ENCODE results near the gene RABGGTB.
"Not testable (repeated sequence)": the region's sequence is repeated elsewhere in the genome, so short reads cannot be mapped to it uniquely, and the experiment has no call there.

The RABGGTB gene

DNA sequence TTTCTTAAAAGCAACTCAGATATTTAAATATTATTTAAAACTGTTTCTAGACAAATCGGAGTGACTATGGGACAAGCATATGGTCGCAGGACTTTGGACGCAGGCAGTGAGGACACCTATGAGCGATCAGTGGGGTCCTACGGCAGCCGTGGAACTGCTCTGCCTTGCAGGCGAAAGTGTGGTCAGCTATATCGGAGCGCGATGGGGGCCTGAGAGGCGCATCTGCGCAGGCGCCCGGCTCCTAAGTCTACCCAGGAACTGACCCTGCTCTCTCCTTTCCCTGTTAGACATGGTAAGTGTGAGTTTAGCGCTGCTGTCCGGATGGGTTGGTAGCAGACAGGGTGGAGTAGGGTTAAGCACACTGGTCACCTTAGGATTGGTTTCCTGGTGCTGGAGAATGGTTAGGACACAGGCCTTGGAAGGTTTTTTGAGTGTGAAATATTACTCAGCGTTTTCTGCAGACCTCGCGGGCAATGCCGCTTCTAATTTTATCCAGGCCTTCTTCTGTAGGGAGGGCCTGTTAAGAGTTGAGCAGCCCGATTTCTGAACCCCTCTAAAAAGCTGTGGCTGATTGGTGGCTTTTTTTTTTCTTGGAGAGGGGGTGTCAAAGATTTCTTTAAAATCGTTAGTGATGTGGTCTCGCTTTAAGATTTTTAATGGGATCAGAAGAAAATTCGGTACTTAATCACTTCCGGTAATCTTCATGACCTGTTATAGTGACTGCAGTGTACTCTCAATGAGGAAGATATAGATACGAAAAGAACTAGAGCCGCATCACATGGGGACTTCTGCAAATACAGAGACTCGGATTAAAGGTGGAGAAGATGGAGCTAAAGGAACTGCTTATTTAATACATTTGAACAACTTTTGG, at the start of gene RABGGTB:
Gene RABGGTB (plus strand): TSS at position 274 of the 871 bp plus-strand sequence. CDS start 16 bp downstream, at position 290.
- DNase-seq, result peak; percentile 93

- DNase-seq, result no peak
Measured at GRCh38 chr1:75742047-75742625, 43.9 kb upstream of the RABGGTB start.

DNA sequence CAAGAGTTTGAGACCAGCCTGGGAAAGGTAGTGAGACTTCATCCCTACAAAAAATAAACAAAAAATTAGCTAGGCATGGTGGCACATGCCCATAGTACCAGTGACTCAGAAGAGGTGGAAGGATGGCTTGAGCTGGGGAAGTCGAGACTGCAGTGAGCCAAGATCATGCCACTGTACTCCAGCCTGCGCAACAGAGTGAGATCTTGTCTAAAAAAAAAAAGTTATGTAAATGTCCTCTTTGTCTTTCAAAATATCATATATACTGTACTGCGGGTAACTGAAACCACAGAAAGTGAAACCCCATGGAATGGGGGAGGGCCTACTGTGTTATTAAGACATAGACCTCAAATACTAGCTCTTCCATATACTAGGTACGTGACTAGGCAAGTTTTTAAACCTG, 40.8 kb upstream of the RABGGTB start:
- no peak for DNase-seq

GRCh38 chr1:75757210-75757609, 28.8 kb upstream of the RABGGTB start:
- DNase-seq, result not testable (repeated sequence)

- not testable (repeated sequence) for DNase-seq
Measured at GRCh38 chr1:75758543-75758942, 27.5 kb upstream of the RABGGTB start.

- DNase-seq, result no peak
Measured at GRCh38 chr1:75764057-75764655, 21.9 kb upstream of the RABGGTB start.

- no peak for DNase-seq
Measured at GRCh38 chr1:75765697-75766355, 20.2 kb upstream of the RABGGTB start.

- no peak for DNase-seq
Measured at GRCh38 chr1:75768016-75768415, 18.0 kb upstream of the RABGGTB start.

GRCh38 chr1:75770761-75771160, 15.3 kb upstream of the RABGGTB start:
- no peak for DNase-seq

DNA sequence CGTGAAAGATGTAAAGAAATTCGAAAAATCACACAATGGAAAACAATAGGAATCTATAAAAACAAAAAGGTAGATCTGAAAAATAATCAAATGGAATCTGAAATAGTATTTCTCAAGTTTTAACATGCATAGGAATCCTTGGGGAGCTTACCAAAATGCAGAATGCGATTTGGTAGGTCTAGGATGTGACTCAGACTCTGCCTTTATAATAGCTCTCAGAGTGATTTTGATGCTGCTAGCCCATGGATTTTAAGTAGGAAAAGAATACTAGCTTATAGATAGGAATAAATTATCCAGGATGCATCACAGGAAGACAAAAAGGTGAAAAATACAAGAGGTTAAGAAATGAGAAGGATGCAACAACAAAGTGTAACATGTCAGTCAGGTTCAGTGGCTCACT, 14.1 kb upstream of the RABGGTB start:
- no peak for DNase-seq

- DNase-seq, result not testable (repeated sequence)
Measured at GRCh38 chr1:75777812-75778211, 8.2 kb upstream of the RABGGTB start.

GRCh38 chr1:75778694-75779093, 7.4 kb upstream of the RABGGTB start:
- not testable (repeated sequence) for DNase-seq

GRCh38 chr1:75780183-75780582, 5.9 kb upstream of the RABGGTB start:
- DNase-seq, result not testable (repeated sequence)

DNA sequence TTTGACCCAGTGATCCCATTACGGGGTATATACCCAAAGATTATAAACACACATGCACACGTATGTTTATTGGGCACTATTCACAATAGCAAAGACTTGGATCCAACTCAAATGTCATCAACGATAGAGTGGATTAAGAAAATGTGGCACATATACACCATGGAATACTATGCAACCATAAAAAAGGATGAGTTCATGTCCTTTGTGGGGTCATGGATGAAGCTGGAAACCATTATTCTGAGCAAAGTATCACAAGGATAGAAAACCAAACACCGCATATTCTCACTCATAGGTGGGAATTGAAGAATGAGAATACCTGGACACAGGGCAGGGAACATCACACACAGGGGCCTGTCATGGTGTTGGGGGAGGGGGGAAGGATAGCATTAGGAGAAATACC, 2.1 kb upstream of the RABGGTB start:
- DNase-seq, result not testable (repeated sequence)

DNA sequence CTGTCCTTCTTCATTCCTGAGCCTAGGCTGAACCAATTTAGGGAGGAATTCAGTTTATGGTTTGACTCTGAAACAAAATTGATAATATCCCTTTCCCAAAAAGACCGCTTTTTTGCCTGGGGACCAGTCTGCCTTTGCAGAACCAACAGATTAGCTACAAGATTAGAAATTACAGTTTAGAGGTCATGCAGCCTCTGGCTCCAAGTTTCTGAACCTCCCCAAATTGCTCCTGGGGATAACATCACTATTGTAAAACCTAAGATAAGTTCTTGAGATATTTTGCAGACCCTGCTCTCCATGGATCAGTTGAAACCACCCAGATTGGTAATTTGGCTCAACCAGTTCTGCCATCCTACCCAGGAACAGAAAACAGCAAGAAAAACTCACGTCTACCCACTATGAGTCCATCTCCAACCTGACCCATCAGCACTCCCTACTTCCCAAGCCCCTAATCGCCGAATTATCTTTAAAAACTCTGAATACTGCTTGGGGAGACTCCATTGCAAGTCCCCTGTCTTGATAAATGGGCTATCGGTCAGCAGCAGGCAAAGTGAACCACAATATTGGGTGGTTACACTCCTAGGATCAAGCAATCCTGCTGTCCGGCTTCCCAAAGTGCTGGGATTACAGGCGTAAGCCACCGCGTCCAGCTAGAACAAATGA, 605 bp upstream of the RABGGTB start:
- no peak for DNase-seq

- no peak for DNase-seq
Measured at GRCh38 chr1:75786901-75787493, 941 bp downstream of the RABGGTB start.

DNA sequence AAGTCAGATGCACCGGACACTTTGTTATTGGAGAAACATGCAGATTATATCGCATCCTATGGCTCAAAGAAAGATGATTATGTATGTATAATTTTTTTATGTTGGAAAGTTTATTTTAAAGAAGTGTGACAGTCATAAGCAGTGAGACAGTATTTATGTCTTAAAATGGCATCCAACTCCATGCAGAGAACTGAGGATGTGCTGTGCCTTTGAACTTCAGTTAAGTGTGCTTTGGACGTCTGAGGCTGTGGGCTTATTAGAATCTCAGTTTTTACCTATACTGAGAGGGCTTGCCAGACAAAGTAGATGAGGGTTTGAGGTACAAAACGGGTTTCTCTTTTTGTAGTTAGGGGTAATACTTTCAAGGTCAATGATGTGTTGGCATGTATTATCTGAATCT, 1.5 kb downstream of the RABGGTB start:
- DNase-seq, result no peak

DNA sequence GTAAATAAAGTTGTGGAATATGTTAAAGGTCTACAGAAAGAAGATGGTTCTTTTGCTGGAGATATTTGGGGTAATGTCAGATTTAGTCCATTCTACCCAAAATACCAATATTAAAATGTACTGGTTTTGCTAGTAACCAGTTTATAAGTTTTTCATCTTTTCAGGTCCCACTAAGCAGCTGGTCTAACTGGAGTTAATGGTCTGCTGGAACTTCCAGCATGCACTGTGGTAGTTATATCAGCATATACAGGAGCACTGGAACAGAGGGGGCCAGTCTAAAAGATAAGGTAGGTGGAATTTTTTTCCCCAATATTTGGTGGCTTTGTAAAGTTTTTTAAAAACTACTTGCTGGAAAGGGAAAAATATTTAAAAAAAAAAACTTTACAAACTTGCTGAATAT, 3.9 kb downstream of the RABGGTB start:
- no peak for DNase-seq

DNA sequence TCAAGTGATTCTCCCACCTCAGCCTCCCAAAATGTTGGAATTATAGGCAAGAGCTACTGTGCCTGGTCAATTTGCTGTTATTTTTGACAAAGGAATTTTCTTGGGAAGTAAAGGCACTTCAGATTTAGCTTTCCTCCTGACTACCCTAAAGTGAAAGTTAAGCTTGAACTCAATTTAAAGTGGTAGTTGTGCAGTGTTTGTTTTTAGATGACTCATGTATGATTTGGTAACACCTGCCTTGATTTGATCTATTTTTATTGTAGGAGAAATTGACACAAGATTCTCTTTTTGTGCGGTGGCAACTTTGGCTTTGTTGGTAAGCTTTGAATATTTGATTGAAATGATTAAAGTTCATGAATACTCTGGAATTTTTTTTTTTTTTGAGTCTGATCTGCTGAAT, 5.0 kb downstream of the RABGGTB start:
- no peak for DNase-seq

DNA sequence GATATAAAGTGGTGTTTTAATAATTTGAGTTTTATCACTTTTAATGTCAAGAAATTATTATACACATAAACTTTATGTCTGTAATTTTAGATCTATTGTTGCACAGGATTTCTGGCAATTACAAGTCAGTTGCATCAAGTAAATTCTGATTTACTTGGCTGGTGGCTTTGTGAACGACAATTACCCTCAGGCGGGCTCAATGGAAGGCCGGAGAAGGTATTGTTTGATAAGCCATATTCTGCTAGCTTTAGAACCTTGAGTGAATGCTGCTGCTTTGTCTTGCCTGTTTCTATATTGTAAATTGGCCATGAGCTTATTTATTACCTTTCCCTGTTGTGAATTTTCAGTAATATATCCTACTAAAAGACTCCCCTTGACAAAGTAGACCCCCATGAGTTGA, 6.0 kb downstream of the RABGGTB start:
- DNase-seq, result no peak

- DNase-seq, result no peak
Measured at GRCh38 chr1:75794382-75794781, 8.3 kb downstream of the RABGGTB start.

DNA sequence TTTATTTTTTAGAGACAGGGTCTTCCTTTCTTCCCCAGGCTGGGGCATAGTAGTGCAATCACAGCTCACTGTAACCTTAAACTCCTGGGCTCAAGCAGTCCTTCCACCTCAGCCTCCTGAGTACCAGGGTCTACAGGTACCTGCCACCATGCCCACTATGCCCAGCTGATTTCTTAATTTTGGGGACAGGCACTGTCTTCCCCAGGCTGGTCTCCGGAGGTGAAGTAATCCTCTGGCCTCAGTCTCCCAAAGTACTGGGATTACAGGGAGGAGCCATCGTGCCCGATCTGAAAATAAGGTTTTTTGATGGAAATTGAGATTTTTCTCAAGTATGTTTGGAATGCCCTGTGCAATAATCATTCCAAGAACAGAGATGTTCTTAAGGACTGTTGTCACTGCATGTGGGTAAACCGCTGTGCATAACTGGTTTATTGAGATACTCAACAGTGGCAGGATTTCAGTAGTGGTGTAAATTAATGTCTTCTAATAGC, 9.7 kb downstream of the RABGGTB start:
- no peak for DNase-seq

All from stimulated activated naive CD4-positive, alpha-beta T cell treated with Interleukin-2 at 50 U/mL for 16 hours (primary cell).